Kidney (tissue), 22 donors: Measurements from ENCODE around the gene KIFAP3. TPM values are rescaled to one million over a fixed set of nuclear protein-coding genes. Genes with fewer than 3 reads are reported as not detected.
"Not testable (repeated sequence)": the region's sequence is repeated elsewhere in the genome, so short reads cannot be mapped to it uniquely, and the experiment has no call there.

Experiments
- DNase-seq, 5 donors: peaks; one replicate each; pipeline ENCODE4 v3.0.0-alpha.2; 2013 to 2020
- FAIRE-seq: peaks from 2 replicates; lab custom pipeline; 2012; peaks lifted over from hg19 to GRCh38; lab: Jason Lieb, UNC
- H3K27ac ChIP-seq, 2 donors: one replicate each; pipeline ENCODE4 v1.7.0; 2013; ENCODE audit warnings: low read depth in 2 of 2, low read length in 2 of 2, inconsistent platforms in 1 of 2
- H3K27me3 ChIP-seq: one replicate; pipeline ENCODE4 v1.7.1; 2013; ENCODE audit warnings: low read length, inconsistent platforms; ENCODE audit not compliant: control insufficient read depth, insufficient read depth
- H3K36me3 ChIP-seq, 3 donors: one replicate each; pipeline versions ENCODE4 v1.7.0 to v1.7.1; 2013; ENCODE audit warnings: low read length in 3 of 3, control low read depth in 1 of 3, inconsistent platforms in 1 of 3; ENCODE audit not compliant: insufficient read depth in 3 of 3, control insufficient read depth in 2 of 3
- H3K4me1 ChIP-seq, 3 donors: one replicate each; pipeline versions ENCODE4 v1.7.0 to v1.7.1; 2013; ENCODE audit warnings: low read length in 3 of 3, inconsistent platforms in 1 of 3, low read depth in 1 of 3; ENCODE audit not compliant: control insufficient read depth in 2 of 3, insufficient read depth in 2 of 3
- H3K4me3 ChIP-seq, 3 donors: one replicate each; pipeline versions ENCODE4 v1.7.0 to v1.8.1; 2013; ENCODE audit warnings: low read length in 3 of 3, control low read depth in 1 of 3, inconsistent platforms in 1 of 3
- H3K9ac ChIP-seq, 3 donors: one replicate each; pipeline versions ENCODE4 v1.7.0 to v1.7.1; 2013; ENCODE audit warnings: low read length in 3 of 3, control low read depth in 1 of 3, inconsistent platforms in 1 of 3
- H3K9me3 ChIP-seq, 3 donors: one replicate each; pipeline versions ENCODE4 v1.7.0 to v1.7.1; 2013; ENCODE audit warnings: low read length in 3 of 3, control low read depth in 1 of 3, inconsistent platforms in 1 of 3; ENCODE audit not compliant: control insufficient read depth in 2 of 3, insufficient read depth in 1 of 3
- CTCF ChIP-seq: IDR thresholded peaks from 3 replicates; pipeline ENCODE4 v1.5.1; 2012; ENCODE audit warnings: mild to moderate bottlenecking, moderate library complexity, borderline replicate concordance; ENCODE audit not compliant: insufficient read depth; ENCODE audit errors: extremely low read depth
- intact Hi-C: fragments of 100-400 bp; cut with DNase I; formaldehyde crosslinking; loops from one replicate; pipeline ENCODE4 v1.11.1; 2022
- long read RNA-seq, 10 donors: library from polyadenylated mRNA in 1 of 10; unstranded in 1 of 10; transcript quantifications; one replicate each; pipeline ENCODE4 v2.0.0 and lab custom pipeline, GENCODE V29; 2021 to 2026
- polyA plus RNA-seq: library from polyadenylated mRNA; stranded (reverse); fragments of 350-450 nt; fragmentation: Illumina TruSeq; extraction: RNeasy Lipid Tissue Mini Kit (QIAGEN cat#74804); gene quantifications from one replicate; pipeline ENCODE4 v1.2.3, GENCODE V29; 2014; ENCODE audit warnings: low read depth, low replicate concordance; ENCODE audit not compliant: insufficient read depth
- total RNA-seq: library from RNA; stranded (reverse); fragmentation: NEBNext Ultra II Directional; extraction: Animal tissue kit (Norgen Biotek cat#: 25700); gene quantifications from one replicate; pipeline ENCODE4 v1.2.1, GENCODE V29; 2021
- donor health status: control.
- donor health status: control.
- donor health status: control.
- donor health status: control.
- donor health status: control.
- donor health status: DM: yes; HTN: yes; CAD: no.
- donor health status: Normal renal cell carcinoma (clear cell type).

KIFAP3 gene
- total RNA-seq (32.9 TPM), polyA plus RNA-seq (31.6 TPM)
- long read RNA-seq, donor 1, partial matches to known transcripts, result 6 of 9 reads
- long read RNA-seq, donor 1, other reads (novel, unspliced or antisense), result 0 of 9 reads
- long read RNA-seq, donor 2, partial matches to known transcripts, result 15 of 16 reads
- long read RNA-seq, donor 2, other reads (novel, unspliced or antisense), result 0 of 16 reads
- long read RNA-seq, donor 3, transcript KIFAP3-201 (20 exons, 2,957 nt), result major isoform, 9 of 19 reads
- long read RNA-seq, donor 3, partial matches to known transcripts, result 10 of 19 reads
- long read RNA-seq, donor 3, other reads (novel, unspliced or antisense), result 0 of 19 reads
- long read RNA-seq, donor 4, partial matches to known transcripts, result 15 of 19 reads
- long read RNA-seq, donor 4, other reads (novel, unspliced or antisense), result 0 of 19 reads
- long read RNA-seq, donor 5, result 0 reads
- long read RNA-seq, donor 6, partial matches to known transcripts, result 0 of 2 reads
- long read RNA-seq, donor 6, other reads (novel, unspliced or antisense), result 0 of 2 reads
- long read RNA-seq, donor 7, transcript KIFAP3-201 (20 exons, 2,957 nt), result major isoform, 23 of 39 reads
- long read RNA-seq, donor 7, partial matches to known transcripts, result 11 of 39 reads
- long read RNA-seq, donor 7, other reads (novel, unspliced or antisense), result 5 of 39 reads
- long read RNA-seq, donor 8, partial matches to known transcripts, result 13 of 15 reads
- long read RNA-seq, donor 8, other reads (novel, unspliced or antisense), result 0 of 15 reads
- long read RNA-seq, donor 9, transcript KIFAP3-201 (20 exons, 2,957 nt), result major isoform, 6 of 6 reads
- long read RNA-seq, donor 9, partial matches to known transcripts, result 0 of 6 reads
- long read RNA-seq, donor 9, other reads (novel, unspliced or antisense), result 0 of 6 reads
- long read RNA-seq, donor 10, partial matches to known transcripts, result 24 of 27 reads
- long read RNA-seq, donor 10, other reads (novel, unspliced or antisense), result 0 of 27 reads

DNA sequence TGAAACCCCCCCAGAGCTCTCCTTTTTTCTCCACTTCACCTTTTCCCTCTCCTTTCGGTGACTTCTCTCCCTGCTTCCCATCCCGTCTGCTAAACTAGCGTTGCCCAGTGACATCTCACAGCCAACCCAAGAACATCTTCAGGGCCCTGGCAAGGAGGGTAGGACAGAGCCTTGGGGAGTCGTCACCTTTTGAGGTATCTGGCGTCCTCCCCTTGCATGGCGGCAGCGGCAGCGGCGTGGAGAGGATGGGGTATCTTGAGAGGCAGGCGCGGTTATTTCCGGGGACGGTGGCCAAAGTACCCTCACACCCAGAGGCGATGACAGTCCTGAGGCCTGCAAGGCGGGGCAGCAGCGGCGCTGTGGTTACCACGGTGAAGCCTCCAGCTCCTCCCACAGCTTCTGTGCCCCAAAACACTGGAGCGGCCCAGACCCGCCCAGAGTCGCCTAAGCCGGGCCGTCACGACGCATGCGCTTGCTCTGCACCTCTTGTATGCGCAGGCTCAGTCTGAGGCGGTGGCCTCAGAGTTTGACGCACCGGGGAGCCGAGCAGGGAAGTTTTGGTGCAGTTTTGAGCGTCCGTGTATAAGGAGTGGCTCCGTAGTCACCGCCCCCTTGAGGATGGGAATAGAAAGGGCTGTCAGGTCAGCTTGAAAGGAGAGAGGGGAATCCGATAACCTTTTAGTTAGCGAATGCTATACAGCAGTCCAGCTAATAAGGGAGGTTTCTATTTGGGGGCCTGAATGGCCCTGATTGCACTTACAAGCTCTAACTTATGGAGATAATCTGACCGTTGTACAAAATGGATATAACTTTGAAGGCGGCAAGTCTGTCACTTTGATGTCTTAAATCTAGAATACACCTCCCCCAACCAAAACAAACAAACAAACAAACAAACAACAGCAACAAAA, at the start of gene KIFAP3:
Gene KIFAP3 (minus strand): TSS at position 446 of the 908 bp plus-strand sequence. CDS start 228 bp downstream, at position 218.
- intact Hi-C loops, result no loop called here
- Histone ChIP-seq H3K9me3 (peaks cover 0 to 14% (median 2%) of the 10 kb centered on the region in 3 donors), H3K27ac (peak within 1 kb of the TSS; percentile 54 to 59), H3K36me3 (no peaks in the 10 kb centered on the region), H3K9ac (peak within 1 kb of the TSS; percentile 75 to 91 (median 78)), H3K4me1 (peaks cover 0 to 5% (median 4%) of the 10 kb centered on the region in 3 donors), H3K4me3 (peak within 1 kb of the TSS; percentile 73 to 86 (median 80)), H3K27me3 (no peaks in the 10 kb centered on the region)
- peak; percentile 52 for TF ChIP-seq CTCF
- DNase-seq, result peak; percentile 97 to 99 (median 98)
- peak; percentile 62 for FAIRE-seq

DNA sequence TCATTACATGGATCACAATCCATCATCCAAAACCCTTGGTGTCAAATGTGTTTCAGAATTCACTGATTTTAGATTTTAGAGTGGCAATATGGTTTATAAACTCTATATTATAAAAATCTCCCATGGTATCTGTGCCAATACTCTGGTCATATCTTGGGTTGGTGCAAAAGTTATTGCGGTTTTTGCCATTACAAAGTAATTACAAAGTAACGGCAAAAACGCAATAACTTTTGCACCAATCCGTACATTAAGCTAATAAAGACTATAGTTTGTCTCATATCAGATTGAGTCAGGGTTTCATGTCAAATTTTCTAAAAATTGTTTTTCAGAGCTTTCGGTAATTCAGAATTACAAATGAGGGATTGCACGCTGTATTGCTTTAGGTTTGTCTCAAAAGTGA, 47.9 kb upstream of the KIFAP3 start:
- FAIRE-seq, result no peak
- no peak for DNase-seq
- Histone ChIP-seq H3K36me3 (no peaks in the 10 kb centered on the region), H3K4me1 (no peaks in the 10 kb centered on the region), H3K9me3 (peaks cover 0 to 6% (median 0%) of the 10 kb centered on the region in 3 donors), H3K4me3 (no peak overlapping the region), H3K27ac (no peak overlapping the region), H3K9ac (no peak overlapping the region), H3K27me3 (no peaks in the 10 kb centered on the region)
- intact Hi-C loops, result no loop called here
- TF ChIP-seq CTCF, result no peak

DNA sequence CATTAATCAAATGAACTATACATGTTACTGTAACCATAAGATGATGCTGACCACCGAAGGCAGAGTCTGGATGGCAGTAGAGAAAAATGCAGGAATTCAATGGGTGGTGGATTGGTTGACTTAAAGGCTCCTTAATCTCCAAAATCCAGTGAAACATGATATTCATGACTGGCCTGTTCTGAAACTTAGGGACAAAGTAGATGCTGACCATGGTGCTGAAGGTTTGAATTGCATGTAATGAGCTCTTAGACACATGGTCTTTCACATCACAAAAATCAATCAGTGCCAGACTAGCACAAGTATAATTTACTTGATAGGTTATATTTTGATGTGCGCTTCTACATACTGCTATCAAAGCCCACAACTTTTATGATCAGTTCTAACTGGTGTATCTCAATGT, 40.4 kb upstream of the KIFAP3 start:
- FAIRE-seq (no peak), DNase-seq (peak in 2 of 5 donors; percentile 58 to 73)
- H3K9me3 ChIP-seq, result peaks cover 0 to 2% (median 0%) of the 10 kb centered on the region in 3 donors
- TF ChIP-seq CTCF, result no peak
- no peak overlapping the region for H3K9ac ChIP-seq
- no peaks in the 10 kb centered on the region for H3K36me3 ChIP-seq
- intact Hi-C loops, result no loop called here
- no peak overlapping the region for H3K27ac ChIP-seq
- H3K27me3 ChIP-seq, result no peaks in the 10 kb centered on the region
- no peak overlapping the region for H3K4me3 ChIP-seq
- no peaks in the 10 kb centered on the region for H3K4me1 ChIP-seq

DNA sequence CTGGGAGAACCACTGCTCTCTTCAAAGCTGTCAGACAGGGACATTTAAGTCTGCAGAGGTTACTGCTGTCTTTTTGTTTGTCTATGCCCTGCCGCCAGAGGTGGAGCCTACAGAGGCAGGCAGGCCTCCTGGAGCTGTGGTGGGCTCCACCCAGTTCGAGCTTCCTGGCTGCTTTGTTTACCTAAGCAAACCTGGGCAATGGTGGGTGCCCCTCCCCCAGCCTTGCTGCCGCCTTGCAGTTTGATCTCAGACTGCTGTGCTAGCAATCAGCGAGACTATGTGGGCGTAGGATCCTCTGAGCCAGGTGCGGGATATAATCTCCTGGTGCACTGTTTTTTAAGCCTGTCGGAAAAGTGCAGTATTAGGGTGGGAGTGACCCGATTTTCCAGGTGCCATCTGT, 38.6 kb upstream of the KIFAP3 start:
- H3K27me3 ChIP-seq, DNase-seq, H3K9me3 ChIP-seq, H3K27ac ChIP-seq, FAIRE-seq, intact Hi-C loops, H3K9ac ChIP-seq, H3K4me1 ChIP-seq, H3K36me3 ChIP-seq, H3K4me3 ChIP-seq: not testable (repeated sequence)
